ENCODE measurements around the gene MEX3D.

The MEX3D gene

GRCh38 chr19:1592755-1593500 is 24.8 kb upstream of the MEX3D start, which contains the start of gene MBD3:
Gene MBD3 (minus strand): TSS chr19:1592865. CDS start chr19:1592631, 234 bp downstream.
- DNase-seq = peak; percentile 88

GRCh38 chr19:1592024-1592754 is 24.1 kb upstream of the MEX3D start:
- DNase-seq = peak; percentile 82

- no peak for DNase-seq
Observed at GRCh38 chr19:1591421-1592023, 23.4 kb upstream of the MEX3D start.

DNA sequence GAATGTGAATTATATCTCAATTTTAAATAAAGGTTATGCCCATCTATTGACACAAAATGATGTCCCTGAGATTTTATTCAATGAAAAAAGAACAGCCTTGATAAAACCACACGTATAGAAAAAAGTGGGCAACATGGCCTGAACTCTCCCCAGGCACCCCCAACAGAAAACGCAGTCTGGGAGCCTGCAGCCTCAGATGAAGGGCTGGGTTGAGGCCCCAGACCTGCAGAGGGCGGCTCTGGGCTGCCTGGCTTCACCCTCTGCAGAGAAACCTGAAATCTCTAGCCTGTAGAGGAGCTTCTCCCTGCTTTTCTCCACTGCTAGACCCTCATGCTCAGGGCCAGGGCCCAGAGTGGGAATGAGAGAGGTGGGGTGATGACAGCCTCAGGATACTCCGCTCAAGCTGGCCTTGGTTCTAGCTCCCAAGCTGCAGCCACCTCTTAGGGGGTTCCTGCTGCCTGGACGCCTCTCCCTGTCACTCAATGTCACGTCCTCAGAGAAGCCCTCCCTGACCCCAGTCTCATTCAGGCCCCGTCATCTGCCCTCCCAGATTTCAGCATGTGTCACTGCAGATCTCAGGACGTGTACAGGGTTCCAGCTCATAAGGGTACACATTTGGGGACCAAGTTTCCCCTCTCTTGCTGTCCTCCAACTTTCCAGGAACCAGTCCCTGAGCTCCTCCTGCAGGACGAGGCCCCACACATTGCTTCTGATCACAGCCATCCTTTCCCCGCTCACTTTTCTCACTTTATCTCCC is 22.7 kb upstream of the MEX3D start:
- DNase-seq = no peak

DNA sequence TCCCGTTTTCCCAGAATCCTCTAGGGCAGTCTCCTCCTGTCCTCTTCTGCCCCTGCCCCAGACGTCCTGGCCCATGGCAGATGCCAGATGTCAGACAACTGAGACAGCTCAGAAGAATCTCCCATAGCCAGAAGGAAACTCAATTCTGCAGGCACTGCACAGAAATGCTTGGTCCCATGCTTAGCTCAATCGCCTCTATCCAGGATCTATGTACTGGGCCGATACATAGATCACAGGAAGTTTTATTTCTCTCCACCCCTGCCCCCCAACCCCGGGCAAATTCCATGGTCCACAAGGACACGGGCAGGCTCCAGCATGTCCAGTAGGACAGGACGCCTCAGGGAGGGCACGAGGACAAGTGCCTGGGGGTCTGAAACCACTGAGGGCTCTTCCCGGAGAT is 19.7 kb upstream of the MEX3D start:
- no peak for DNase-seq

GRCh38 chr19:1585243-1585580 is 17.1 kb upstream of the MEX3D start:
- DNase-seq = no peak

GRCh38 chr19:1584500-1585242 is 16.5 kb upstream of the MEX3D start:
- no peak for DNase-seq

- no peak for DNase-seq
Observed at GRCh38 chr19:1582201-1582600, 14.1 kb upstream of the MEX3D start.

DNA sequence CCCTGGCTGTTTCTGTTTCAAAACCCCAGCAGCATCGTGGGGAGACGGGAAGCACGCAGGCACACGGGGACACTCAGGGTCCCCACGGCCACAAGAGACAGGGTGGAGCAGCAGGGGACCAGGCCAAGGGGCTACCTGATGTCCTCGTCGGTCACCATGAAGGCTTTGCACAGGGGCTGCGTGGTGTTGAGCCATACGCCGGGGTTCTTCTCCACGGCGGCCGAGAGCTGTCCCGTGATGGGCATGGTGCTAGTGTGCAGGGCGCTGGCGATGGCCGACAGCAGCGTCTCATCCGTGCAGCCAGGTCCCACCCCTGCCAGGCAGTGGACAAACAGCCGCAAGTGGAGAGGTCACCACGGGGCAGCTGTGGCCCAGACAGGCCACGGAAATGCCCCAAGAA is 12.8 kb upstream of the MEX3D start:
- no peak for DNase-seq

- no peak for DNase-seq
Observed at GRCh38 chr19:1580382-1580781, 12.3 kb upstream of the MEX3D start.

GRCh38 chr19:1579222-1579621 is 11.1 kb upstream of the MEX3D start:
- DNase-seq = no peak

GRCh38 chr19:1577929-1578618 is 9.9 kb upstream of the MEX3D start:
- no peak for DNase-seq

DNA sequence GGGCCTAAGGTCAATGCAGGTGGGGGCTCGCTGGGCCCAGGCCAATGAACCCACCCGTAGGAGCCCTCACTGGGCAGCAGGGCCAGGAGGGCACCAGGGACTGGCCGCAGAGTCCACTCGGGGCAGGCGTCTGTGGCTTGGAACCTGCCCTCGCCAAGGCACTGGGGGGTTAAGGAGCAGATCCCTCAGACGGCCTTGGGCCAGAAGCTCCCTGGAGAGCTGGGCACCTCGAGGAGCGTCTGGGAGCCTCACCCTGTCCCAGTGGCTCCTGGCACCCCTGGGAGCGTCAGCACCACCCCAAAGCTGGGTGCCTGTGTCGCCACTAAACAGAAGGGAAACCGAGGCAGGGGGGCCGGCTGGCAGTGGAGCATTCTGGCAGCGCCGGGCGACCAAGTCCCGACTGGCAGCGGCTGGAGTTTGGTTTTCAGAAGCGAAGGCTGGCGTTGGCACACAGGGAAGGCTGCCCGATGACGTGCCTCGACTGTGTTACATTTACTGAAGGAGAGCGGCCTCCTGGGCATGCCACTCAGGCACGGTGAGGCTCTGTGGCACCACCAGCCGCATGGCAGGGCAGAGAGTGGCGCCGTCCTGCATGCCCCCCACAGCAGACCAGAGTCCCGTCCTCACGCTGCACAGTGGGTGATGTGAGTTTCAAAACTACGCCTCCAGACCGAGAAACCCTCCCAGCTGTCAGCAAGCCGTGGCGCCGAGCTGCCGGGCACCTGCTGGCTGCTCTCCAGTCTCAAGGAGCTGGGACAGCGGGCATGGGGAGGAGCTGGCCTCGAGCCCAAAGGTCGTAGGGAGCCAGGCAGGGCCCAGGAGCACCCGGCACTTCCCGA is 9.2 kb upstream of the MEX3D start:
- no peak for DNase-seq

DNA sequence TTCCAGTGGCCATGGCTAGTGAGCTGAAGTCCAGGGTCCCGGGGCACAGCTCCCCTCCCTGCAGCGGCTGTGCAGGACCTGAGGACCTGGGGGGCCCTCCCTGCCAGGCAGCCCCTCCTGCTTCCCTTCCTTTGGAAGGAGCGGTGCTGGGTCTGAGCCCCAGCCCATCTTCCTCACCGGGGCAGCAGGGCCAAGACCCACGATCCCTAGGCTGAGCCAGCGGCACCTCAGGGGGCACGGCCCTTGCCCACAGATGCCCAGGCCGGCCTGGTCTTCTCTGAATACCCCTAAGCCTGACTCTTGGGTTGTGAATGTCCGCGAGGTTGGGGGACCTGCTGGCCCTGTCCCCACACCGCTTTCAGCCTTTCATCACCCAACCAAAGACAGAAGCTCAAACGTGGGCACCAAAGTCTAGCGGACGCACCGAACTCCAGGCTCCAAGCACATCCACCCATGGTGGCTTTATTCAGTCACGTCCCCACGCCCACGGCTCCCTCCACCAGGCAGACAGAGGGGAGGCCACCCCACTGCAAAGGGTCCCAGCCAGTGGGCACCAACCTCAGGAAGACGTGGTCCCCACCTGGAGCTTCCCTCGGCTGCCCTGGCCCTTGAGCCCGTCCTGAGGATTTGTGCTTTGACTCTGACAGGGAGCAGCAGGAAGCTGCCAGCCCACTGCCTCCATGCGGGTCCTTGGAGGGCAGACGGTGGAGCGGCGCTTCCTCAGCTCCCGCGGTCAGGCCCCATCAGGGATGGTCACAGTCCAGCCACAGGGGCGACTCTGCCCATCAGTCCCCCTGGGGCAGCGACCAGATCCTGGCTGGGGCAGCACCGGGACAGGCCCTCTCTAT is 8.3 kb upstream of the MEX3D start:
- DNase-seq = no peak

DNA sequence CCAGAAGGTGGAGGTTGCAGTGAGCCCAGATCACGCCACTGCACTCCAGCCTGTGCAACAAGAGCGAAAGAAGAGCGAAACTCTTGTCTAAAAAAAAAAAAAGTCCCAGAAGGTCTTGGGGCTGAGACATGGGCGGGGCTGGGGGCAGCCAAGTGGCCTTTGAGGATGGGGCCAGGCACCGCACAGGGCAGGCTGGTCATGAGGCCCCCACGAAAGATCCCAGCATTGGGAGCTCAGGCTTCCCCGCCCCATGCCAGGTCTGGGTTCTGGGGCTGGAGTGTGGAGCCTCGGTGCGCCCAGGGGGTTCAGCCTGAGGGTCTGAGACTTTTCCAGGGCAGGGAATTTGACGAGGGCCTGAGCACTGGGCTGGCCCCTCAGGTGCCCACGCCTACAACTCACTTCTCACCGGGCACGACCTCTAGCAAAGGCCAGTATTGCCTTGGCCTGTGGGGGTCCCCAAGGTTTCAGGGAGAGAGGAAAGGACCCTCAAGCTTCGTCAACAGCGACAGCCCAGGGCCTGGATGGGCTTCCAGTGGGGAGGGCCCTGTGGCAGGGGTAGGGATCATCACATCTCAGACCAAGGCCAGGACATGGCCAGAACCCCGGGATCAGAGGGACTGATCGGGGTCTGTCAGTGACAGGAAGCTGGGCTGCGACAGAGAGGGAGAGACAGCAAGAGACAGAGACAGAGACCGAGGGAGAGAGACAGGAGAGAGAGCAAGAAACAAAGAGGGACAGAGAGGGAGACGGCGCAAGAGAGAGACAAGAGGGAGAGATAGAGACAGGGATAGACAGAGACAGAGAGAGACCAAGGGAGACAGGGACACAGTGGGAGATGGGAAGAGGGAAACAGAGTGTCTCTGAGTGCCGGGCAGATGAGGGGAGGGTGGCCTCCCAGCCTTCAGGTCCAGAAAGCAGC is 7.5 kb upstream of the MEX3D start:
- no peak for DNase-seq

- DNase-seq = no peak
Observed at GRCh38 chr19:1574354-1575136, 6.4 kb upstream of the MEX3D start.

- DNase-seq = no peak
Observed at GRCh38 chr19:1572795-1573194, 4.7 kb upstream of the MEX3D start.

- DNase-seq = no peak
Observed at GRCh38 chr19:1571358-1571757, 3.2 kb upstream of the MEX3D start.
